ENCODE data around the gene AFDN. TPM values are rescaled to one million over a fixed set of nuclear protein-coding genes. Genes with fewer than 3 reads are reported as not detected.

The AFDN gene
- total and polyA plus RNA-seq, 2 of the 8 experiments (the other 6 are each of a cell fraction or from before 2014, with no cell fraction given) = 53.4 to 192 TPM

DNA sequence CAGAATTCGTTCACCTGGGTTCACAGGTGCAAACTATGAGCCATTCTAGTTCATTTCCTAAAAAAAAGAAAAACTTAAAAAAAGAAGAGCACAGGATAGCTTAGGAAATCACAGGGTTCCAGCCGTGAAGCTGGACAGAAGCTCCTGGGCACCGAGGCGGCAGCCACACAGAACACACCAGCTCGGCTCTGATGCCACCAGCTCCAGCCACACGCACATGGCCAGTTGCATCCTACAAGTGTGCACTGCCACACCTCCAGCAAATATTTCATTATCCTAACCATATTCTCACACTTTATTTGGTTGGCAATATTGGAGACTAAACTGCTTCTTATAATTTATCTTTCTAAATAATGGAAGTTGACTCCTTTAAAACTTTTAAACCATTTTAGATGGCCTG lies 26.2 kb upstream of the AFDN start (continued):
- TF ChIP-seq, protein P1, sequence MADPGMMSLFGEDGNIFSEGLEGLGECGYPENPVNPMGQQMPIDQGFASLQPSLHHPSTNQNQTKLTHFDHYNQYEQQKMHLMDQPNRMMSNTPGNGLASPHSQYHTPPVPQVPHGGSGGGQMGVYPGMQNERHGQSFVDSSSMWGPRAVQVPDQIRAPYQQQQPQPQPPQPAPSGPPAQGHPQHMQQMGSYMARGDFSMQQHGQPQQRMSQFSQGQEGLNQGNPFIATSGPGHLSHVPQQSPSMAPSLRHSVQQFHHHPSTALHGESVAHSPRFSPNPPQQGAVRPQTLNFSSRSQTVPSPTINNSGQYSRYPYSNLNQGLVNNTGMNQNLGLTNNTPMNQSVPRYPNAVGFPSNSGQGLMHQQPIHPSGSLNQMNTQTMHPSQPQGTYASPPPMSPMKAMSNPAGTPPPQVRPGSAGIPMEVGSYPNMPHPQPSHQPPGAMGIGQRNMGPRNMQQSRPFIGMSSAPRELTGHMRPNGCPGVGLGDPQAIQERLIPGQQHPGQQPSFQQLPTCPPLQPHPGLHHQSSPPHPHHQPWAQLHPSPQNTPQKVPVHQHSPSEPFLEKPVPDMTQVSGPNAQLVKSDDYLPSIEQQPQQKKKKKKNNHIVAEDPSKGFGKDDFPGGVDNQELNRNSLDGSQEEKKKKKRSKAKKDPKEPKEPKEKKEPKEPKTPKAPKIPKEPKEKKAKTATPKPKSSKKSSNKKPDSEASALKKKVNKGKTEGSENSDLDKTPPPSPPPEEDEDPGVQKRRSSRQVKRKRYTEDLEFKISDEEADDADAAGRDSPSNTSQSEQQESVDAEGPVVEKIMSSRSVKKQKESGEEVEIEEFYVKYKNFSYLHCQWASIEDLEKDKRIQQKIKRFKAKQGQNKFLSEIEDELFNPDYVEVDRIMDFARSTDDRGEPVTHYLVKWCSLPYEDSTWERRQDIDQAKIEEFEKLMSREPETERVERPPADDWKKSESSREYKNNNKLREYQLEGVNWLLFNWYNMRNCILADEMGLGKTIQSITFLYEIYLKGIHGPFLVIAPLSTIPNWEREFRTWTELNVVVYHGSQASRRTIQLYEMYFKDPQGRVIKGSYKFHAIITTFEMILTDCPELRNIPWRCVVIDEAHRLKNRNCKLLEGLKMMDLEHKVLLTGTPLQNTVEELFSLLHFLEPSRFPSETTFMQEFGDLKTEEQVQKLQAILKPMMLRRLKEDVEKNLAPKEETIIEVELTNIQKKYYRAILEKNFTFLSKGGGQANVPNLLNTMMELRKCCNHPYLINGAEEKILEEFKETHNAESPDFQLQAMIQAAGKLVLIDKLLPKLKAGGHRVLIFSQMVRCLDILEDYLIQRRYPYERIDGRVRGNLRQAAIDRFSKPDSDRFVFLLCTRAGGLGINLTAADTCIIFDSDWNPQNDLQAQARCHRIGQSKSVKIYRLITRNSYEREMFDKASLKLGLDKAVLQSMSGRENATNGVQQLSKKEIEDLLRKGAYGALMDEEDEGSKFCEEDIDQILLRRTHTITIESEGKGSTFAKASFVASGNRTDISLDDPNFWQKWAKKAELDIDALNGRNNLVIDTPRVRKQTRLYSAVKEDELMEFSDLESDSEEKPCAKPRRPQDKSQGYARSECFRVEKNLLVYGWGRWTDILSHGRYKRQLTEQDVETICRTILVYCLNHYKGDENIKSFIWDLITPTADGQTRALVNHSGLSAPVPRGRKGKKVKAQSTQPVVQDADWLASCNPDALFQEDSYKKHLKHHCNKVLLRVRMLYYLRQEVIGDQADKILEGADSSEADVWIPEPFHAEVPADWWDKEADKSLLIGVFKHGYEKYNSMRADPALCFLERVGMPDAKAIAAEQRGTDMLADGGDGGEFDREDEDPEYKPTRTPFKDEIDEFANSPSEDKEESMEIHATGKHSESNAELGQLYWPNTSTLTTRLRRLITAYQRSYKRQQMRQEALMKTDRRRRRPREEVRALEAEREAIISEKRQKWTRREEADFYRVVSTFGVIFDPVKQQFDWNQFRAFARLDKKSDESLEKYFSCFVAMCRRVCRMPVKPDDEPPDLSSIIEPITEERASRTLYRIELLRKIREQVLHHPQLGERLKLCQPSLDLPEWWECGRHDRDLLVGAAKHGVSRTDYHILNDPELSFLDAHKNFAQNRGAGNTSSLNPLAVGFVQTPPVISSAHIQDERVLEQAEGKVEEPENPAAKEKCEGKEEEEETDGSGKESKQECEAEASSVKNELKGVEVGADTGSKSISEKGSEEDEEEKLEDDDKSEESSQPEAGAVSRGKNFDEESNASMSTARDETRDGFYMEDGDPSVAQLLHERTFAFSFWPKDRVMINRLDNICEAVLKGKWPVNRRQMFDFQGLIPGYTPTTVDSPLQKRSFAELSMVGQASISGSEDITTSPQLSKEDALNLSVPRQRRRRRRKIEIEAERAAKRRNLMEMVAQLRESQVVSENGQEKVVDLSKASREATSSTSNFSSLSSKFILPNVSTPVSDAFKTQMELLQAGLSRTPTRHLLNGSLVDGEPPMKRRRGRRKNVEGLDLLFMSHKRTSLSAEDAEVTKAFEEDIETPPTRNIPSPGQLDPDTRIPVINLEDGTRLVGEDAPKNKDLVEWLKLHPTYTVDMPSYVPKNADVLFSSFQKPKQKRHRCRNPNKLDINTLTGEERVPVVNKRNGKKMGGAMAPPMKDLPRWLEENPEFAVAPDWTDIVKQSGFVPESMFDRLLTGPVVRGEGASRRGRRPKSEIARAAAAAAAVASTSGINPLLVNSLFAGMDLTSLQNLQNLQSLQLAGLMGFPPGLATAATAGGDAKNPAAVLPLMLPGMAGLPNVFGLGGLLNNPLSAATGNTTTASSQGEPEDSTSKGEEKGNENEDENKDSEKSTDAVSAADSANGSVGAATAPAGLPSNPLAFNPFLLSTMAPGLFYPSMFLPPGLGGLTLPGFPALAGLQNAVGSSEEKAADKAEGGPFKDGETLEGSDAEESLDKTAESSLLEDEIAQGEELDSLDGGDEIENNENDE (IDR thresholded peaks at IDR 0.05; ENCODE audit: insufficient replicate concordance, low read length) = no peak
- TF ChIP-seq BCL11A (IDR thresholded peaks at IDR 0.05; ENCODE audit: low read depth in 2 of 2, low read length in 2 of 2) = no peak
- TF ChIP-seq GTF2F1 (IDR thresholded peaks at IDR 0.05; ENCODE audit: borderline replicate concordance, low read depth, low read length) = no peak
- no peak for TF ChIP-seq SRF (IDR thresholded peaks at IDR 0.05; ENCODE audit: low read depth, low read length)
- TF ChIP-seq CREB1 (IDR thresholded peaks at IDR 0.05) = no peak
- no peak for TF ChIP-seq CHD2 (IDR thresholded peaks at IDR 0.05; ENCODE audit: low read length)

All from H1 (cell line).